ENCODE results near the gene SERPINA5. TPM values are rescaled to one million over a fixed set of nuclear protein-coding genes. Genes with fewer than 3 reads are reported as not detected.
A peak's percentile ranks its signal among the peaks of the same experiment; 100 is the strongest.

Gene SERPINA5
- total and polyA plus RNA-seq, 2 of the 13 experiments (the other 11 are each of a cell fraction or from before 2014, with no cell fraction given), result 449 to 498 TPM

GRCh38 chr14:94541234-94541975 is 39.8 kb upstream of the SERPINA5 start:
- DNase-seq (ENCODE audit: low spot score) (no peak), ATAC-seq (no peak), FAIRE-seq (no peak)
- intact Hi-C loops (cut with micrococcal nuclease; ENCODE audit: unreplicated experiment), result loop anchor here (2.0 to 5.0 kb wide), 3 partner anchors 34 to 141 kb away; partner anchors contain the start of gene SERPINA12
- no peak overlapping the region for H3K9ac ChIP-seq (ENCODE audit: insufficient read depth, low read depth, low read length)
- POLR2A ChIA-PET, result interaction anchor here (0.7 to 2.8 kb wide), 11 partner anchors 7 to 108 kb away, joined by 3 to 20 read pairs (median 4); partner anchors contain the start of genes SERPINA3 and SERPINA4
- H3K4me2 ChIP-seq (ENCODE audit: low read depth, low read length), result peak overlapping the region; percentile 88; the same call in 1 of the 2 replicates
- no peaks in the 10 kb centered on the region for H3K79me2 ChIP-seq (ENCODE audit: insufficient read depth, low read length)
- 86% methylated on average over 9 of the region's 9 CpGs for WGBS (ENCODE audit: low lambda C conversion rate)
- no peak overlapping the region for H2AFZ ChIP-seq (ENCODE audit: low read length)
- H3K4me1 ChIP-seq (ENCODE audit: insufficient read depth, low read length), result peaks cover 99% of the 10 kb centered on the region
- in situ Hi-C loops (cut with HindIII; ENCODE audit: extremely low pct_ligation_motif_present, low pct_unique_long_range_greater_than_20kb), result loop anchor here (10.0 kb wide), 1 partner anchor 143 kb away; no protein-coding TSS in a partner anchor
- no TSS peak for BruUV-seq (replicated peaks)
- peak; percentile 90 for TF ChIP-seq ZNF629 (CRISPR knock-in tag; conservative IDR thresholded peaks at IDR 0.05)
- no peak for TF ChIP-seq ZNF496 (CRISPR knock-in tag; IDR thresholded peaks at IDR 0.05; ENCODE audit: insufficient replicate concordance)
- no peak for TF ChIP-seq TOPORS (CRISPR knock-in tag; IDR thresholded peaks at IDR 0.05)
- TF ChIP-seq YEATS2 (CRISPR knock-in tag; IDR thresholded peaks at IDR 0.05; ENCODE audit: borderline replicate concordance), result no peak
- TF ChIP-seq ZMYM3 (CRISPR knock-in tag; IDR thresholded peaks at IDR 0.05), result peak; percentile 62; the same call in 1 of the 2 replicates
- TF ChIP-seq ZBTB2 (CRISPR knock-in tag; IDR thresholded peaks at IDR 0.05; ENCODE audit: low read depth), result no peak
- no peak for TF ChIP-seq ZNF775 (CRISPR knock-in tag; IDR thresholded peaks at IDR 0.05; ENCODE audit: borderline replicate concordance)
- TF ChIP-seq TFE3 (CRISPR knock-in tag; IDR thresholded peaks at IDR 0.05), result no peak
- H3K4me3 ChIP-seq (replicated peaks in 1 of 3; ENCODE audit: insufficient read depth in 1 of 3, low read depth in 2 of 3, low read length in 3 of 3), result no peak overlapping the region
- H3K27ac ChIP-seq (ENCODE audit: extremely low read length, insufficient read depth, low read length), result no peak overlapping the region
- CTCF ChIA-PET (ENCODE audit: low intra/inter-chr PET ratio, low total read pairs), result interaction anchor here (2.8 kb wide), 1 partner anchor 107 kb away, joined by 9 read pairs; no protein-coding TSS in a partner anchor
- H3K9me3 ChIP-seq (ENCODE audit: low read length), result no peaks in the 10 kb centered on the region
- H4K20me1 ChIP-seq (ENCODE audit: insufficient read depth, low read length), result no peaks in the 10 kb centered on the region
- H3K36me3 ChIP-seq (replicated peaks in 1 of 2; ENCODE audit: control insufficient read depth in 1 of 2, insufficient read depth in 2 of 2, low read length in 2 of 2), result no peaks in the 10 kb centered on the region
- no peaks in the 10 kb centered on the region for H3K27me3 ChIP-seq (ENCODE audit: control insufficient read depth in 1 of 2, insufficient read depth in 2 of 2, low read length in 2 of 2)
